SK-N-SH treated with all-trans-retinoic acid at 6 μM for 48 hours (cell line): ENCODE data around the gene IGF1R.

Source experiments
- ARNTL ChIP-seq: fragments of 450-650 bp; formaldehyde crosslinking; IDR thresholded peaks from 2 replicates; pipeline ENCODE4 v1.5.0; 2020; ENCODE audit warnings: low read depth, mild to moderate bottlenecking, moderate library complexity, borderline replicate concordance
- BACH2 ChIP-seq: fragments of 250-450 bp; sonication (Bioruptor Pico); IDR thresholded peaks from 2 replicates; pipeline ENCODE4 v1.9.0; 2021; ENCODE audit warnings: mild to moderate bottlenecking, borderline replicate concordance
- CREB5 ChIP-seq: fragments of 250-450 bp; sonication (Bioruptor Pico); IDR thresholded peaks from 2 replicates; pipeline ENCODE4 v1.5.1; 2020; ENCODE audit warnings: low read depth, mild to moderate bottlenecking, moderate library complexity
- CSRNP3 ChIP-seq: fragments of 250-450 bp; sonication (Bioruptor Pico); IDR thresholded peaks from 2 replicates; pipeline ENCODE4 v1.5.1; 2021; ENCODE audit warnings: mild to moderate bottlenecking, moderate library complexity
- GLIS3 ChIP-seq: fragments of 250-450 bp; sonication (Bioruptor Pico); IDR thresholded peaks from 2 replicates; pipeline ENCODE4 v1.5.0; 2020; ENCODE audit warnings: mild to moderate bottlenecking, moderate library complexity
- PATZ1 ChIP-seq: fragments of 250-450 bp; sonication (Bioruptor Pico); IDR thresholded peaks from 2 replicates; pipeline ENCODE4 v1.8.0; 2020; ENCODE audit warnings: mild to moderate bottlenecking, moderate library complexity, borderline replicate concordance
- ZC3H10 ChIP-seq: fragments of 250-450 bp; sonication (Bioruptor Pico); IDR thresholded peaks from 2 replicates; pipeline ENCODE4 v1.5.1; 2021; ENCODE audit warnings: mild to moderate bottlenecking, moderate library complexity
- ZFP3 ChIP-seq: fragments of 250-450 bp; sonication (Bioruptor Pico); IDR thresholded peaks from 2 replicates; pipeline ENCODE4 v1.5.0; 2020; ENCODE audit warnings: mild to moderate bottlenecking, moderate library complexity
- ZFP30 ChIP-seq: fragments of 450-650 bp; formaldehyde crosslinking; IDR thresholded peaks from 2 replicates; pipeline ENCODE4 v1.5.0; 2022; ENCODE audit warnings: mild to moderate bottlenecking, moderate library complexity
- ZNF565 ChIP-seq: fragments of 450-650 bp; formaldehyde crosslinking; conservative IDR thresholded peaks from 2 replicates; pipeline ENCODE4 v1.5.0; 2020; ENCODE audit warnings: low read depth, mild to moderate bottlenecking, moderate library complexity

- no peak for TF ChIP-seq CSRNP3 (CRISPR knock-in tag)
- no peak for TF ChIP-seq GLIS3
- TF ChIP-seq ARNTL (CRISPR knock-in tag): no peak
- TF ChIP-seq ZNF565 (CRISPR knock-in tag): no peak
- no peak for TF ChIP-seq PATZ1 (CRISPR knock-in tag)
- no peak for TF ChIP-seq ZFP30 (CRISPR knock-in tag)
- TF ChIP-seq CREB5 (CRISPR knock-in tag): no peak
- no peak for TF ChIP-seq ZFP3 (CRISPR knock-in tag)
- TF ChIP-seq ZC3H10 (CRISPR knock-in tag): no peak
- TF ChIP-seq BACH2 (CRISPR knock-in tag): no peak
Measured at GRCh38 chr15:98999233-98999632, 350.9 kb downstream of the IGF1R start.
